ENCODE results near the gene PDSS1. TPM values are rescaled to one million over a fixed set of nuclear protein-coding genes. Genes with fewer than 3 reads are reported as not detected.

PDSS1 gene
- total RNA-seq, 1 donor, result 1.8 TPM

GRCh38 chr10:26696786-26697162, 727 bp upstream of the PDSS1 start:
- peaks cover 12% of the 10 kb centered on the region for H3K4me1 ChIP-seq (ENCODE audit: insufficient read depth, low read length)
- peak overlapping the region; percentile 97 for H2AFZ ChIP-seq (ENCODE audit: low read length)
- peak overlapping the region; percentile 65 for H3K27ac ChIP-seq (ENCODE audit: low read depth, low read length)
- no peak for TF ChIP-seq CTCF (IDR thresholded peaks at IDR 0.05; ENCODE audit: extremely low read depth, low read depth, low read length)
- DNase-seq (ENCODE audit: insufficient read length, low spot score, missing footprints), result no peak
- H3K4me3 ChIP-seq (ENCODE audit: insufficient read depth, low read length), result peak overlapping the region; percentile 95
- H3K9me3 ChIP-seq (ENCODE audit: low read depth, low read length), result no peaks in the 10 kb centered on the region
- no peaks in the 10 kb centered on the region for H4K20me1 ChIP-seq (ENCODE audit: insufficient read depth, low read length)
- H3K4me2 ChIP-seq (ENCODE audit: insufficient read depth, low read length), result peak overlapping the region; percentile 99
- no peaks in the 10 kb centered on the region for H3K27me3 ChIP-seq (ENCODE audit: insufficient read depth, low read length)
- no peaks in the 10 kb centered on the region for H3K36me3 ChIP-seq (ENCODE audit: insufficient read depth, low read length)
- peaks cover 41% of the 10 kb centered on the region for H3K79me2 ChIP-seq (ENCODE audit: insufficient read depth, low read length)

DNA sequence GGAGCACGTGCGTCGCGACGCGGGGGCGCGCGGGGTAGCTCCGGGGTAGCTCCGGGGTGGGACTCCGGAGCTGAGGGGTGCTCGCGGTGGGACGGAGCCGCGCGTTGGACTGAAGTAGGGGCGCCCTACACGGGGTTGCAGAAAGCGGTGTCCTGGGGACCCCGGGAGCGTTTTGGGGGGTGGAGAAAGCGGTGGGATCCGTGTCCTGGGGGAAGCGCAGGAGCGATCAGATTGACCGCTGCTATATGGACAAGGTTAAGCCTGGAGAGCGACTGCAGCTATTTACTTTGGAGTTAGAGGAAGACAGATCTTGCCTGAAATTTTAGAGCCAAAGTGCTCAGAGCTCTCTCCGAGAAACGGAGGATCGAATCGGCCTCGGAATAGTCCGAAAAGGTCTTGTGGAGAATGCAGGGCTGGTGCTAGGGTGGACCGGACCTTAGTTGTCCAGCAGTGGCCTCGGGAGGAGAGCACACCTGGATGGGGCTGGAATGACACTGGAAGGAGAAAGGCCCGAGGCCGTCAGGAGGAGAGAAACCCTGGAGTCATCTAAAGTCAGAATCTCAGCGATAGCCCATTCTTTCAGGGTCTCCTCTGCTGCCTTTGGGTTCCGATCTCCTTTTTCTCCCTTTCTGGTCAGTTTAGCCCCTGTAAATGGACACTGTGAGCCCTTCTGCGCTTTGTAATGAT, 564 bp downstream of the PDSS1 start:
- Histone ChIP-seq H3K27me3 (ENCODE audit: insufficient read depth, low read length) (no peaks in the 10 kb centered on the region), H3K4me1 (ENCODE audit: insufficient read depth, low read length) (peaks cover 12% of the 10 kb centered on the region), H3K27ac (ENCODE audit: low read depth, low read length) (peak overlapping the region; percentile 65), H3K36me3 (ENCODE audit: insufficient read depth, low read length) (no peaks in the 10 kb centered on the region), H2AFZ (ENCODE audit: low read length) (peak overlapping the region; percentile 97), H3K79me2 (ENCODE audit: insufficient read depth, low read length) (peaks cover 53% of the 10 kb centered on the region), H3K9me3 (ENCODE audit: low read depth, low read length) (no peaks in the 10 kb centered on the region), H3K4me3 (ENCODE audit: insufficient read depth, low read length) (peak overlapping the region; percentile 95), H4K20me1 (ENCODE audit: insufficient read depth, low read length) (no peaks in the 10 kb centered on the region), H3K4me2 (ENCODE audit: insufficient read depth, low read length) (peak overlapping the region; percentile 99)
- DNase-seq (ENCODE audit: insufficient read length, low spot score, missing footprints), result peak; percentile 88
- TF ChIP-seq CTCF (IDR thresholded peaks at IDR 0.05; ENCODE audit: extremely low read depth, low read depth, low read length), result no peak

DNA sequence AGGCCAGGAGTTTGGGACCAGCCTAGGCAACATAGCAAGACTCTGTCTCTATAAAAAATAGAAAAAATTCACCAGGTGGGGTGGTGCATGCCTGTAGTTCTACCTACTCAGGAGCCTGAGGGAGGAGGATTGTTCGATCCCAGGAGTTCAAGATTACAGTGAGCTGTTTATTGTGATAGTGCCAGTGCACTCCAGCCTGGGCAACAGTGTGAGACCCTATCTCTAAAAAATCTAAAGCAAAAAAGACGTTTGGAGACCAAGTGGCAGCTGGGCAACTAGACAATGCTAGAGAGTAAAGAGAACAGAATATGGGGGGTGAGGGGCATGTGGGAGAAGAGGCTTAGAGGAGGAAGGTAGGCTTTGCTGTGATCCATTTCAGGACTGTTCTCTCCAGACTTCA, 1.4 kb downstream of the PDSS1 start:
- Histone ChIP-seq H3K79me2 (ENCODE audit: insufficient read depth, low read length) (peaks cover 53% of the 10 kb centered on the region), H3K4me3 (ENCODE audit: insufficient read depth, low read length) (no peak overlapping the region), H3K4me1 (ENCODE audit: insufficient read depth, low read length) (peaks cover 12% of the 10 kb centered on the region), H3K9me3 (ENCODE audit: low read depth, low read length) (no peaks in the 10 kb centered on the region), H2AFZ (ENCODE audit: low read length) (no peak overlapping the region), H3K36me3 (ENCODE audit: insufficient read depth, low read length) (no peaks in the 10 kb centered on the region), H3K4me2 (ENCODE audit: insufficient read depth, low read length) (peak overlapping the region; percentile 99), H3K27ac (ENCODE audit: low read depth, low read length) (no peak overlapping the region), H4K20me1 (ENCODE audit: insufficient read depth, low read length) (no peaks in the 10 kb centered on the region), H3K27me3 (ENCODE audit: insufficient read depth, low read length) (no peaks in the 10 kb centered on the region)
- no peak for TF ChIP-seq CTCF (IDR thresholded peaks at IDR 0.05; ENCODE audit: extremely low read depth, low read depth, low read length)
- no peak for DNase-seq (ENCODE audit: insufficient read length, low spot score, missing footprints)

- Histone ChIP-seq H4K20me1 (ENCODE audit: insufficient read depth, low read length) (no peaks in the 10 kb centered on the region), H3K4me1 (ENCODE audit: insufficient read depth, low read length) (peaks cover 12% of the 10 kb centered on the region), H2AFZ (ENCODE audit: low read length) (no peak overlapping the region), H3K79me2 (ENCODE audit: insufficient read depth, low read length) (peaks cover 53% of the 10 kb centered on the region), H3K36me3 (ENCODE audit: insufficient read depth, low read length) (no peaks in the 10 kb centered on the region), H3K4me2 (ENCODE audit: insufficient read depth, low read length) (no peak overlapping the region), H3K27ac (ENCODE audit: low read depth, low read length) (no peak overlapping the region), H3K9me3 (ENCODE audit: low read depth, low read length) (no peaks in the 10 kb centered on the region), H3K4me3 (ENCODE audit: insufficient read depth, low read length) (no peak overlapping the region), H3K27me3 (ENCODE audit: insufficient read depth, low read length) (no peaks in the 10 kb centered on the region)
- no peak for TF ChIP-seq CTCF (IDR thresholded peaks at IDR 0.05; ENCODE audit: extremely low read depth, low read depth, low read length)
- peak; percentile 72 for DNase-seq (ENCODE audit: insufficient read length, low spot score, missing footprints)
Observed at GRCh38 chr10:26699631-26700030, 2.1 kb downstream of the PDSS1 start.

All from osteoblast (primary cell).